VCaP (cell line): ENCODE measurements around the gene SIK3.

Experiments
- H3K27ac ChIP-seq: fragments of 450-650 bp; 2 replicates; pipeline ENCODE4 v1.5.1; 2017
- CTCF ChIP-seq: fragments of 450-650 bp; conservative IDR thresholded peaks from 2 replicates; pipeline ENCODE4 v1.5.1; 2017; ENCODE audit warnings: mild to moderate bottlenecking, moderate library complexity

The SIK3 gene

GRCh38 chr11:116917632-116918031 lies 180.6 kb downstream of the SIK3 start:
- no peak for TF ChIP-seq CTCF
- no peak overlapping the region for H3K27ac ChIP-seq

GRCh38 chr11:116916886-116917285 lies 181.3 kb downstream of the SIK3 start:
- H3K27ac ChIP-seq: no peak overlapping the region
- TF ChIP-seq CTCF: no peak

- H3K27ac ChIP-seq: no peak overlapping the region
Measured at GRCh38 chr11:116916052-116916451, 182.2 kb downstream of the SIK3 start.

GRCh38 chr11:116913000-116913399 lies 185.2 kb downstream of the SIK3 start:
- H3K27ac ChIP-seq: no peak overlapping the region
- no peak for TF ChIP-seq CTCF

More at GRCh38 chr11:116916052-116916451, 182.2 kb downstream of the SIK3 start:
- TF ChIP-seq CTCF: no peak

DNA sequence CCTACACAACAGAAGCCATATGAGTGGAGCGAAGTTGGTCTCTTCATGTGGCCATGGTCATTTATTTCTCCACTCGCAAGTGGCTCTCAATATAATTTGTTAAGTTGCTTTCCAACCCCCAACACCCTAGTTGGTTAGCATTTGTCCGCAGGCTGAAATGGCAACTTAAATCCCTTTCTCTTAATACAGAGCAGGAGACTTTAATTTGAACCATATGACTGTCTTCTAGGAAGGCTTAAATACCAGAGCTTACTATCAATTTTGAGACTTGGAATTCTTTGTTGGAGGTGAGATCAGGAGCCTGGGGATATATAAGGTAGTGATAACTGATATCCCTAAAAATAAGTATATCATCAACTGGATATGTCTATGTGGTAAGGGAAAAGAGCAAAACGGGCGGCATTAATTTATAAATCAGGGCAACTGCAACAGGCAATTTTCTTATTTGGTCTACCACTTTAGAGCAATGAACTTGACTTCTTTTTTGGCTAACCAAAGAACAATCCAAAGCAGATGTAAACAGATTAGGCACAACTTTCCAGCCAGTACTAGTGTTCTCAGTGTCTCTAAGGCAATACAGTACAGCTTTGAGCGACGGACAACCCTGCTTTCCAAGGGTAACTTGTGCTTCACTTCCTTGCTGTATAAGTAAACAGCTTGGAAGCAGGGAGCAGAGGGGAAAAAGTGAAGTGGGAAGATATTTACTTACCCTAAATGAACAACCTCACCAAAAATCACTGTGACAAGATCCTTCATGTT lies 186.1 kb downstream of the SIK3 start:
- no peak overlapping the region for H3K27ac ChIP-seq
- TF ChIP-seq CTCF: no peak

GRCh38 chr11:116910847-116911246 lies 187.4 kb downstream of the SIK3 start:
- no peak for TF ChIP-seq CTCF
- H3K27ac ChIP-seq: no peak overlapping the region

DNA sequence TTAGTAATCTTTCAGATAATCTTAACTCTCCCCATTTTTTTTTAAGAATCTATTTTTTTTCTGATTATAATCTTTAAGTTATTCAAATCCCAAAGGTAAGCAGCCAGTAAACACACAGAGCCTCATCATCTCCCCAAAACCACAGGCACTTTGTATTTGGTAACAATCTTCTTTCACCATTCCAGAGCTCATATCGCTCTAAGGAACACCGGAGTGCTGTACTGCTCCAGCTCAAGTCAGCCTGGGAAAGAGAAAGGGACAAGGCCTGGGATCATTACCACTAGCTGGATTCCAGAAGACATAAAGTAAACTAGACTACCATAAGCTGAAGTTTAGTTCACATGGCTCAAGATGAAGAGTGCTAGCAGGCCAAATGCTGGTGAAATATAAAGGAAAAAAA lies 187.8 kb downstream of the SIK3 start:
- TF ChIP-seq CTCF: no peak
- no peak overlapping the region for H3K27ac ChIP-seq
